HG03039 (cell line): ENCODE data around the gene PRR7.
"Not testable (repeated sequence)": the region's sequence is repeated elsewhere in the genome, so short reads cannot be mapped to it uniquely, and the experiment has no call there.

Source experiments
- ATAC-seq: cut with Tn5 transposase; IDR thresholded peaks from one replicate; pipeline ENCODE4 v1.9.1; 2021; ENCODE audit warnings: mild to moderate bottlenecking, moderate library complexity; ENCODE audit not compliant: unreplicated experiment

The PRR7 gene

GRCh38 chr5:177479774-177480173 is 33.2 kb downstream of the PRR7 start:
- ATAC-seq: no peak

- no peak for ATAC-seq
Observed at GRCh38 chr5:177482359-177482795, 35.8 kb downstream of the PRR7 start.

GRCh38 chr5:177483042-177483441 is 36.4 kb downstream of the PRR7 start:
- no peak for ATAC-seq

GRCh38 chr5:177483994-177484901 is 37.6 kb downstream of the PRR7 start:
- no peak for ATAC-seq

GRCh38 chr5:177484902-177485549 is 38.4 kb downstream of the PRR7 start:
- no peak for ATAC-seq

- ATAC-seq: not testable (repeated sequence)
Observed at GRCh38 chr5:177485753-177486152, 39.1 kb downstream of the PRR7 start.

GRCh38 chr5:177486256-177486655 is 39.6 kb downstream of the PRR7 start:
- ATAC-seq: no peak

- ATAC-seq: no peak
Observed at GRCh38 chr5:177487144-177487543, 40.5 kb downstream of the PRR7 start.

- no peak for ATAC-seq
Observed at GRCh38 chr5:177487975-177488374, 41.4 kb downstream of the PRR7 start.

GRCh38 chr5:177489119-177489716 is 42.6 kb downstream of the PRR7 start:
- no peak for ATAC-seq

GRCh38 chr5:177490311-177490991 is 43.8 kb downstream of the PRR7 start:
- ATAC-seq: no peak

- no peak for ATAC-seq
Observed at GRCh38 chr5:177490992-177491391, 44.4 kb downstream of the PRR7 start.

GRCh38 chr5:177491429-177491945 is 44.9 kb downstream of the PRR7 start:
- ATAC-seq: no peak

- no peak for ATAC-seq
Observed at GRCh38 chr5:177491983-177492746, 45.6 kb downstream of the PRR7 start.

- no peak for ATAC-seq
Observed at GRCh38 chr5:177492841-177493240, 46.2 kb downstream of the PRR7 start.

- ATAC-seq: no peak
Observed at GRCh38 chr5:177493795-177494345, 47.3 kb downstream of the PRR7 start.

- ATAC-seq: no peak
Observed at GRCh38 chr5:177494346-177495195, 48.0 kb downstream of the PRR7 start.

GRCh38 chr5:177495243-177496060 is 48.8 kb downstream of the PRR7 start:
- no peak for ATAC-seq
